HG03571 (cell line): Measurements from ENCODE around the gene FGF12.
"Not testable (repeated sequence)": the region's sequence is repeated elsewhere in the genome, so short reads cannot be mapped to it uniquely, and the experiment has no call there.

Experiments used
- ATAC-seq: cut with Tn5 transposase; IDR thresholded peaks from one replicate; pipeline ENCODE4 v1.9.1; 2021; ENCODE audit not compliant: unreplicated experiment

The FGF12 gene

DNA sequence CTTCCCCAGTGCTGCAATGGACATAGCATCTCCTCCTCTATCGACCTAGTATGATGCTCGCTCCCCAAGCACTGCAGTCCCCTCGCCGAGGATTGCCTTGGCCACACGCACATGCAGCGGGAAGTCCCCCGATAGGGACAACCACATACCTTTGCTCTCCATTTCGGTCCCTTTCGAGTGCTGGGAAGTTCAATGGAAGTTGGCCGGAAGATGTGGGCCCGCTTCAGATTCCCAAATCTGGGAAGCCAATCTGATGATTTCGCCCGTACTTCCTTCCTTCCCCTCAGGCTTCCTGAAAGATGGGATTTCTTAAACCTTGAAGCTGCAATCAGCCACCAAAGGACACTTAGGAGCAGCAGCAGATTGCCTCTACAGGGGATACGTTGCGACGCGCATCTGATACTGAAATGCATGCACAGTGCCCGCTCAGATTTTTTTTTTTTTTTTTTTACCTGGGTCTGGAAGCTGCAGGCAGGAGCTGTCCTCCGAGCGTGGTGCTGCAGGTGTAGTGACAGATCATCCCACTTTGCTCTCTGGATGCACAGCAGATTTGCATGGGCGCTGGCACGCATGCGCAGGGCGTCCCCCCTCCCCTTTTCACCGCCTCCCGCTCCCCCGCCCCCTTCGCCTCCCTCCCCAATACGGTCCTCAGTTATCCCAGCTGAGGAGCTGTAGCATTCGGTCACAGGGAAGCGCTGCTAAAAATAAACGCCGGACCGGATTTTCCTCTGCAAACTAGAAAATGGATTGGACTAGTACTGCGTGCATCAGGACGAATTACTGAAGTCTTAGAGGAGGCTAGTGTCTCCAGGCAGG, at the start of gene FGF12:
FGF12 (minus strand) TSS at position 510 of the 816 bp plus-strand sequence.
- no peak for ATAC-seq

DNA sequence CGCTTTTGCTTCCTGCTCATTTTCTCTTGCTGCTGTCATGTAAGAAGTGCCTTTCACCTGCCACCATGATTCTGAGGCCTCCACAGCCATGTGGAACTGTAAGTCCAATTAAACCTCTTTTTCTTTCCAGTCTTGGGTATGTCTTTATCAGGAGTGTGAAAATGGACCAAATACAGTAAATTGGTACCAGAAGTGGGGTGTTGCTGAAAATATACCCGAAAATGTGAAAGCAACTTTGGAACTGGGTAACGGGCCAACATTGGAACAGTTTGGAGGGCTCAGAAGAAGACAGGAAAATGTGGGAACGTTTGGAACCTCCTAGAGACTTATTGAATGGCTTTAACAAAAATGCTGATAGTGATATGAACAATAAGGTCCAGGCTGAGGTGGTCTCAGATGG, 47.0 kb upstream of the FGF12 start:
- ATAC-seq = not testable (repeated sequence)

DNA sequence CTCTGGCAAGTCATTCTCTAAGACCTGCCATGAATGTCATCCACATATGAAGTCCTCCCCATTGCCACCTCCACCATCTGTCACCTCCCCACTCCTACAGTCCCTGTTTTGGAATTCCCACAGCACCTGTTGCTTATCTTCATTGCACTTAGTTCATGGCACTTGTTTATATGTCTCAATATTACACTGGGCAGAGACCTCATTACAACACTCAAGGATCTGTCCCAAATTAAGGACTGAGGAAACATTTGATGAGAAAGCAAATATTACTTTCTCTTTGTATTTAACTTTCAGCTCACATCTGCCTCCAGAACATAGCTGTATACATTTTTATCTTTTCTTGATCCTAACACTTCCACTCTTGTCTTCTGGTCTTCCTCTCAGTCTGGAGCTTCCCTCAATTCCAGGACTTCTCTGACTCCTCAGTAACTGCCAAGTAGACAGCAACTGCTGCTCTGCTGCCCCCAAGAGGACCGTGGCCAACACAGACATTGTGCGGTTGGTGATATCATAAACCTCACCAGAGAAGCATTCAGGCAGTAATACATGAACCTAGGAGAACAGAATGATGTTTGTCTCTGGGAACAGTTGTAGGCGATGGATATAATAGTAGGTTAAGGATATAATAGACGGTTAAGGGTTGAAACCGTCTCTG, 45.0 kb upstream of the FGF12 start:
- ATAC-seq = no peak

DNA sequence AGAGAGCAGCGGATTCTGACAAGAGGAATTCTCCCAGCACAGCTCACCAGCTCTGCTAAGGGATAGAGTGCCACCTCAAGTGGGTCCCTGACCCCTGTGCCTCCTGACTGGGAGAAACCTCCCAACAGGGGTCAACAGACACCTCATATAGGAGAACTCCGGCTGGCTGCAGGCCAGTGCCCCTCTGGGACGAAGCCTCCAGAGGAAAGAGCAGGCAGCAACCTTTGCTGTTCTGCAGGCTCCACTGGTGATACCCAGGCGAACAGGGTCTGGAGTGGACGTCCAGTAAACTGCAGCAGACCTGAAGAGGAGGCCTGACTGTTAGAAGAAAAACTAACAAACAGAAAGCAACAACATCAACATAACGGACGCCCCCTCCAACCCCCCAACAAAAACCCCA, 31.3 kb upstream of the FGF12 start:
- ATAC-seq = no peak

DNA sequence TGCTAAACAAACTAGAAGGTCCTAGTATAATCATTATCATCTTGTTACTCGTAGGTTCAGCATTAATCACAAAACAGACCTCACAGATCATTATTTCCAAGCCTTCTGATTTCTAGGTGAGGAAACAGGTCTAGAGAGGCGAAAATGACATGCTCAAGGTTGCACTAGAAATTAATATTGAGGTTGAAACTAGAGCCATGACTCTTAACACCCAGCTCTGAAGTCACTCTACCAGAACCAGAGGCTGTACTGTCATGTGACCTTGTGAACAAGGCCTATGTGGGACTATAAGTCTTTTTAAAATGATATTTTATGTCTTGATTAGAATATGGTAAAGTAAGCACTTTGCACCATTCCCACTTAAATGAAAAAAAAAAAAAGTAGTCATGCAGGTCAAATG, 23.8 kb upstream of the FGF12 start:
- no peak for ATAC-seq

DNA sequence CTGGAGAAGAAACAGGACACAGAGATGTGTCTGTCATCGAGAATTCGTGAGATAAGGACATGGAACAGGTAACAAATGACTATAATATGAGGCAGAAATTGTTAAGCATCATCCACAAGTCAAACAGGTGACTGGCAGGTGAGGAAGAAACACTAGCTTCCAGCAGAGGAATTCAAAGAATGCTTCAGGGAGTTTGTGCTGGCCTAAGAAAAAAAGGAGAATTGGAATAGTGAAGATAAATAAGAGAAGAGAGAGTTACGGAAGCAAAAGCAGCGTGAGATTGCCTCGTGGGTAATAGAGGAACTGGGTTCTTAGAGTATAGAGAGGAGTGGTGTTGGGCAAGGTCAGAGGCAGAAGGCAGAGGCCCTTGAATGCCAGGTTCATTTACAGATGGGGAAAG, 22.9 kb upstream of the FGF12 start:
- ATAC-seq = no peak

DNA sequence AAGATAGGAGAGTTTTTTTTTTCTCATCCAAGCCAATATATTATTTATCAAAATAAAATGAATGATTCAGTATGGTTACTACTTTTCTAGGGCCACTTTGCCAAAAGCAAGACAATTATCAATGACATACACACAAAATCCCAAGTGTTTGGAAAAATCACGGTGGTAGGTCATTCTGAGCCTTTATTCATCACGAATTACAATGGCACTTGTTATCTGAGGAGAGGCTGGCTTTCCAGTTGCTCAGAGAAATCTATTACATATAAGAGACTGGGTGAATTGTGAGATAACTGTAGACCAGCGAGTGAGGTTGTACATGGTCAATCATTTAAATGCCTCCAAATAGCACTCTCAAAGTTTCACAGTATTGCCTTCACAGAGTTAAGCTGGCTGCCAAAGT, 20.4 kb upstream of the FGF12 start:
- ATAC-seq = no peak

DNA sequence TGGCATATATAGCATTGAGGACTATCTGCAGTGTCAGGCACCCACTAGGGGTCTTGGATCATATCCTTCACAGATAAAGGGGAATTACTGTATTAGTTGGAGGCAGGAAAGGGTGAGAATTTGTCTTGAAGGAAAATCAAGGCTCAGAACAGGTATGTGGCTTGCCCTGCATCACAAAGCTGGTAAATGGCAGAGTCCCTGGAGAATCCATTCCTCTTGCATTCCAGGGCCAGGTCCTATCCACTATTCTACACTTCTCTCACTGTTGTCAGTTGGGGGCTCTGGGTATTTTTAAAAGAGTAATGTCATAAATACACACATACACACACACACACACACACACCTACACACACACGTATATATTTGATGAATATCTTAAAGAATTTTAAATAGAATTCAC, 19.8 kb upstream of the FGF12 start:
- no peak for ATAC-seq

DNA sequence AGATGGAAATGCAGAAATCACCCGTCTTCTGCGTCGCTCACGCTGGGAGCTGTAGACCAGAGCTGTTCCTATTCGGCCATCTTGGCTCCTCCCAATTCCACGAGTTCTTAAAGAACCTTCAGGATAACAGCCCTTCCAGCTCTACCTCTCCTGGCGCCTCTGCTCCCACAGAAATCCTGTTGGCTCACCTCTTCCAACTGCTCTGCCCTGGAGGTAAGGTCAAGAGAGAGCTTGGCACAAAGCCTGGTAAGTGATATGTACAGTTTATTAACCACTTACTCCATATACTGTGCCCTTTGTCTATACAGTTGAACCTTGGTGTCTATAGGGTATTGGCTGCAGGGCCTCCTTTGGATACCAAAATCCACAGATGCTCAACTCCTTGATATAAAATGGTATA, 17.8 kb upstream of the FGF12 start:
- no peak for ATAC-seq

DNA sequence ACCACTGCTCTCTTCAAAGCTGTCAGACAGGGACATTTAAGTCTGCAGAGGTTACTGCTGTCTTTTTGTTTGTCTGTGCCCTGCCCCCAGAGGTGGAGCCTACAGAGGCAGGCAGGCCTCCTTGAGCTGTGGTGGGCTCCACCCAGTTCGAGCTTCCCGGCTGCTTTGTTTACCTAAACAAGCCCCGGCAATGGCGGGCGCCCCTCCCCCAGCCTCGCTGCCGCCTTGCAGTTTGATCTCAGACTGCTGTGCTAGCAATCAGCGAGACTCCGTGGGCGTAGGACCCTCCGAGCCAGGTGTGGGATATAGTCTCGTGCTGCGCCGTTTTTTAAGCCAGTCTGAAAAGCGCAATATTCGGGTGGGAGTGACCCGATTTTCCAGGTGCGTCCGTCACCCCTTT, 17.3 kb upstream of the FGF12 start:
- not testable (repeated sequence) for ATAC-seq

DNA sequence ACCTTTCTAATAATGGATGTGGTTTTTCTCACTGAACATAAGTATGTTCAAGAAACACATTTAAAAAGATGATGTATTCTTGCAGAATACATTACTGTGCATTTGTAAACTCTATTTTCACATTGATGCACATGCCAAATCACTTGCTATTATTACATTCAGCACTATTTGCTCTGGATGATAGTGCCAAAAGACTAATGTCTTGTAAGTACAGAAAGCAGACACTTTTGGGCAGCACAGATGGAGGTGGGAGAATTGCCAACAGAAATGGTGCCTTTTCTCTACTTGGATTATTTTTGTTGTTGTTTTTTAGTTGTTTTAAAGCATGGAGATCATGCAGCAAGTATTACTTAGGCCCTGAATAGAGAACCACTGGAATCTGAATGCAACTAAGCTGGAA, 10.2 kb upstream of the FGF12 start:
- ATAC-seq = no peak

DNA sequence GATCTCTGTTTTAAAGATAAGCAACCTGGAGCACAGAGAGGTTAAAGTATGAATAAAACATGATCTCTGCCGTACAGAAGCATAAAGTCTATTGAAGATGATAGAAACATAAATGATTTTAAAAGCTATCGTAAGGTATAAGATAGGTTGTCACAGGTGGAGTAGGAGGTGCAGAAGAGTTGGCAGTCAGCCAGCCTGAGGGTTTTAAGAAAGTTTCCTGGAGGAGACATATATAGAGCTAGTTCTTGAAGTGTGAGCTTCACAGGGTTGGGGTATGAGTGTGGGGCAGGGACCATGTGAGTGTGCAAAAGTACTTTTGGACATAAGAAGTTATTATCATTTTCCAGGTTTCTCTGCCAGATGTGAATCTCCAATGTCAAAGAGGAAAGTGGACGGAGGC, 3.9 kb upstream of the FGF12 start:
- no peak for ATAC-seq

DNA sequence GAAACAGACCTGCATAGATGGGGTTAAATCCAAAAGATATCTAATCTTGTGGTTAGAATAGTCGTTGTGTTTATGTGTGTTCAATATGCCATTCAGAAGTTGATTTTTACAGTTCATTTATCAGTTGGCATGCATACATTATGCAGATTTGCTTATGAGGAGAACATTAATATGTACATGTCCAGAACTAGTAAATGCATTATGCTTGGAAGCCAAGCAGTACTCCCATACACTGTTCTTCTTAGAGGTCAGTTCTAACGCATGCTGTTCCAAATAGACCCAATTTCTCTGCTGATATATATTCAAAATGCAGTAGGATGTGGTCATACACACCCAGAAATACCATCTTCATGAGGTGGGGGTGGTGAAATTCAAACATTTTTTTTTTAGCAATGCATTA, 956 bp downstream of the FGF12 start:
- no peak for ATAC-seq

DNA sequence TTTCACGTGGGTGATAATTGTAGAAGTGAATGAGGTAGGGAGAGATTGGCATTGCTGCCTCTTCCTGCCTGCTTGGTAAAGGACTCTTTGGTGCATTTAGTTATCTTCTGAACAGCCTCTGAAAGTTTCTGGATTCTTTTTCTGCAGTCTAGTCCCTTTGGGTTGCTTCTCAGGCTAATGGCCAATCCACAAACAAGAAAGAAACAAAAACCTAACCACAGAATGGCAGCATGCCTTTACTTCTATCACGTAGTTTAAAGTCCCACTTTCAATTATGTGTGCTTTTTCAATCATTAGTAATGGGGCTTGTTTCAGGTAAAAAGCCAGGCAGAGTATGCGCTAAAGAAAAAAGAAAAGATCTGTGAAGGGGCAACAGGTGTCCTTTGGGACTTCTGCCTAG, 7.4 kb downstream of the FGF12 start:
- ATAC-seq = no peak

DNA sequence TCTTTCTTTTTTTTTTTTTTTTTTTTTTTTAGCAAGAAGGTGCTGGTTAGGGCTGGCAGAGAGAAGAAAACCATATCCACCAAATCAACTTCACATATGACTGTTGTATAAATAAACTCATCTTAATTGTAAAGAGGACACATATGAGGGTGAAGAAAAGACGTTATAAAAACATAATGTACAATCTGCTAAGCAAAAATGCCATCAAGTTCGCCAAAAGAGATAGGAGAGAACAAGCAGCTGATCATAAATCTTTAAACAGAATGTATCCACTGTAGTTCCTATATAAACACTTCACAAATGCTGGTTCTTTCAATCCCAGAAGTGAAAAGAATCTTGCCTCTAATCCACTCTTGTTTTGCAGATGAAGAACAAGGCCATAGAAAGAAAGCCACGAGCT, 9.2 kb downstream of the FGF12 start:
- no peak for ATAC-seq

DNA sequence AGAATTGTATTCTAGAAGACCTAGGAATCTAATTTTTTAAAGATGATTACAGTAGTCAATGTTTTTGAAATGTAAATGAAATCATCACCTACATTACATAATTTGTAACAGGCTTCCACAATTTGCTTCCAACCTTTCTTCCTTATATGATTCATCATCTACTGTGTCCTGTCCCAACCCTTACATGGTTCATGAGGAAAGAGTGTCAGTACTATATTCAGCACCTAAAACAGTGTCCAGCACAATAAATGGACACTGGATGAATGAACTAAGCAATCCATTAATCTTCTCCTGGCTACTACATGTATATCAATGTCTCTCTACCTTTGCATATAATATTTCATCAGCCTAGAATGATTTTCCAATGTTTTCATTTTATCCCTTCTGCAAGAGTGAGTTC, 12.2 kb downstream of the FGF12 start:
- ATAC-seq = no peak

DNA sequence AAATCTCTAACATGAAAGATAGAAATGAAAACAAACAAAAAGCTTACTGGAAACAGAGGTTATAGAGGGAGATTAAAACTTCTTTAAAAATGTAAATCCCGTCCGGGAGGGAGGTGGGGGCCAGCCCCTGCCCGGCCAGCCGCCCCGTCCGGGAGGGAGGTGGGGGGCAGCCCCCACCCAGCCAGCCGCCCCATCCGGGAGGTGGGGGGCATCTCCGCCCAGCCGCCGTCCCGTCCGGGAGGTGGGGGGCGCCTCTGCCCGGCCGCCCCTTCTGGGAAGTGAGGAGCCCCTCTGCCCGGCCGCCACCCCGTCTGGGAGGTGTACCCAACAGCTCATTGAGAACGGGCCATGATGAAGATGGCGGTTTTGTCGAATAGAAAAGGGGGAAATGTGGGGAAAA, 16.2 kb downstream of the FGF12 start:
- not testable (repeated sequence) for ATAC-seq

DNA sequence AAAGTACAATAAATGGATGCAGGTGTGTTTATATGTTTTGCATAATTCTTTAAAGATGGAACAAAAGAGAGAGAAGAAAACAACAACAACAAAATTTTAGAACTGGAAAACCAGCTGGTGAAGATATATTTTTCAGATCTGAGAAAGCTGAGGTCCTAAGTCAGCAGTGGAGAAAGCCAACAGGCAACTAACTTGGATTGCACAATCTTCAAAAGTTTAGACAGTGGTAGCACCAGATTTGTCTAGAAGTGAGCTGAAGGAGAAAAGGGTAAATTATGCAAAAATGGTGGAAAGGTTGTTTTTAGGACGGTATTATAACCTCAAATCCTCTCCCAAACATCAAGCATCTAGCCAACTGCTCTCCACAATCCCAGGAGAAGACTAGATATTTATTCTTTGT, 17.0 kb downstream of the FGF12 start:
- ATAC-seq = no peak

DNA sequence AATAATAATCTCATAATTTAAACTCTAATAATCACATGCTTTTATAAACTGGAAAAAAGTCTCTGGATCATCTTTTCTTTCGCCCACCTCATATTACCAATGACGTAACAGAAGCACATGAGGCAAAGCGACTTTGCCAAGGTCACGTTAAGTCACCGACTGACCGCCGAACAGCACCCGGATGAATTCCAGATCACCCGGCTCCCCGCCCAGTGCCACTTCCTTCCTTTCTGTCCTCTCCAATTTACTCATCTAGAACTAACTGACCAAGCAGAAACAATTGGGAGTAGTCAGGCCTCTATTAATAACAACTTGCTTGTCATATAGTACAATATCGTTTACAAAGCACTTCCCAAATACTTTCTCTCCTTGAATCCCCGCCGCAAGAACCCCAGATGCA, 21.1 kb downstream of the FGF12 start:
- ATAC-seq = no peak

DNA sequence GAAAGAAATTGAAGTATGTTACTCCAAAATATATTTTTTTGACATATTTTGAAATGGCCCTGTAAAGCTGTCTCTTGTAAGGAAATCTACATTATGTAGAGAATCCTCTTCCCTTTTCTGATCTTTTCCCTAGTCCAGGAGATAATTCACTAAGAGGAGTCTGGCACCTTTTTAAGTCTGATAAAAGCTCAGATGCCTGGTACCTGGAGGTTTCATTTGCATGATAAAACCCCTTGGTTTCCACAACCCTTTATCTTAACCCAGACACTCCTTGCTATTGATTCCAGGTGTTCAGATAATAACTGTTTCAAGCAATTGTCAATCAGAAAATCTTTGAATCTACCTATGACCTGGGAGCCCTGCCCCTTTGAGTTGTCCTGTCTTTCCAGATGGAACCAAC, 26.5 kb downstream of the FGF12 start:
- no peak for ATAC-seq

DNA sequence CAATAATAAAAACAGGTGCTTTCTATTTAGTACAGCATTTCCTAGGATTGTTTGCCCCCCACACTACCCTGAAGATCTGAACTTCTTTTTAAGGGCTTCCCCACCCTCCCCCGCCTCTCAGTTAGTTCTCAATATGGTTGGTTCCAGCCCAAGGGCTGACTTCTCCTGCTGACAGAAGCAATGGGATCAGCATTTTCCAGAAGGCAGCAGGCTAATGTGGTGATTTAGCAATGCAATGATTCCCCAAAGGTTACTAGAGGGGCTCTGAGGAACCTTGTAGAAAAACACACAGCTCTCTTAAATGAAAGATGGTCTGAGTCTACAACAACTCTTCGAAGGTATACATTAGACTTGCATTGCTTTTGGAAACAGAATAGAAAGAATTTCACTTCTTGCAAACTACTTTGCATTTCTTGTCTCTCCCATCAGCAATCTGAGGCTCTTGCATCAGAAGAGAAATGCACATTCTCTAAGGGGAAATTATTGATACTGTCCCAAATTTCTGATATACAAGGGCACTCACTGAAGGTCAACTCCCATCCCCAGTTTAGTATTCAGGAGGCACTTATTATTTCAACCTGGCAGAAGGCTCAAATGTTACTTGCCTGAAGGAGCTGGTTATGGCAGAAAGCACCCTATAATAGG, 30.3 kb downstream of the FGF12 start:
- no peak for ATAC-seq

DNA sequence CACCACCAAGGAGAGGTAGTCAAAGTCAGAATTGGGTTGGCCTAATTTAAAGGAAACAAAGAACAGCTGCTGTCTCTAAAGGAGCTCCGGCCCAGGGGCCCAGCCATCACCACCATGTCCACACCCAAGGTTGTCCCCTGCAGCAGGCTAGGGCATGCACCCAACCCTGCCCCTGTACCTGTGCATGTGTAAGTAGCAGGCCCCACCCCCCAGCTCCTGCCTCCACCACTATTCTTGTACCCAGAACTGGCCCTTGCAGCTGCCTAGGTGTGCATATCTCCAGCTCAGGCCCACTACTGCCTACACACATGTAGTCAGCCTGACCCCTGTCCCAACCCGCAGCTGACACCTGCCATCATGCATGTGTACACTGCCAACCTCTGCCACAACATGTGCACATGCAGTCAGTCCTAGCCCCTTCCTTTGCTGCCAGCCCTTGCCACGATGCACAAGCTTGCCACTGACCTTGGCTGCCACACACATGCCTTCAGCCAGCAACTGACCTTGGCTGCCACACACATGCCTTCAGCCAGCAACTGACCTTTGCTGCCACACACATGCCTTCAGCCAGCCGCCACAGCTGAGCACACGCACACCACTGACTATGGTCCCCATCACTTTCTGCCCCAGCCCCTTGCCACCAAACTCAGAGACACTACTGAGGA, 39.7 kb downstream of the FGF12 start:
- ATAC-seq = no peak
